PC-3 (cell line): ENCODE results near the gene DYNLT2B.

ENCODE experiments used
- EZH2 ChIP-seq: fragments of 300-600 bp; sonication (generic); IDR thresholded peaks from one replicate; pipeline ENCODE4 v1.6.1; 2017; ENCODE audit warnings: antibody characterized with exemption, mild to moderate bottlenecking, low read length; ENCODE audit not compliant: unreplicated experiment
- TF ChIP-seq, protein P1 (sequence below): fragments of 300-600 bp; sonication (generic); conservative IDR thresholded peaks from 2 replicates; pipeline ENCODE4 v1.5.1; 2017; ENCODE audit warnings: antibody characterized with exemption, low read depth, mild to moderate bottlenecking, low read length

- TF ChIP-seq, protein P1, sequence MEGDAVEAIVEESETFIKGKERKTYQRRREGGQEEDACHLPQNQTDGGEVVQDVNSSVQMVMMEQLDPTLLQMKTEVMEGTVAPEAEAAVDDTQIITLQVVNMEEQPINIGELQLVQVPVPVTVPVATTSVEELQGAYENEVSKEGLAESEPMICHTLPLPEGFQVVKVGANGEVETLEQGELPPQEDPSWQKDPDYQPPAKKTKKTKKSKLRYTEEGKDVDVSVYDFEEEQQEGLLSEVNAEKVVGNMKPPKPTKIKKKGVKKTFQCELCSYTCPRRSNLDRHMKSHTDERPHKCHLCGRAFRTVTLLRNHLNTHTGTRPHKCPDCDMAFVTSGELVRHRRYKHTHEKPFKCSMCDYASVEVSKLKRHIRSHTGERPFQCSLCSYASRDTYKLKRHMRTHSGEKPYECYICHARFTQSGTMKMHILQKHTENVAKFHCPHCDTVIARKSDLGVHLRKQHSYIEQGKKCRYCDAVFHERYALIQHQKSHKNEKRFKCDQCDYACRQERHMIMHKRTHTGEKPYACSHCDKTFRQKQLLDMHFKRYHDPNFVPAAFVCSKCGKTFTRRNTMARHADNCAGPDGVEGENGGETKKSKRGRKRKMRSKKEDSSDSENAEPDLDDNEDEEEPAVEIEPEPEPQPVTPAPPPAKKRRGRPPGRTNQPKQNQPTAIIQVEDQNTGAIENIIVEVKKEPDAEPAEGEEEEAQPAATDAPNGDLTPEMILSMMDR, result no peak
- TF ChIP-seq EZH2, result no peak
Measured at GRCh38 chr3:196323016-196323415, 5.0 kb upstream of the DYNLT2B start.
